NCI-H82 (cell line): ENCODE results near the gene MICAL3.
"Not testable (repeated sequence)": the region's sequence is repeated elsewhere in the genome, so short reads cannot be mapped to it uniquely, and the experiment has no call there.

ENCODE experiments used
- DNase-seq: peaks from one replicate; lab custom pipeline; 2025; lab: John Stamatoyannopoulos, UW

MICAL3 gene

GRCh38 chr22:18059094-18059417 is 34.7 kb upstream of the MICAL3 start:
- DNase-seq: no peak

- no peak for DNase-seq
Observed at GRCh38 chr22:18058371-18059093, 34.2 kb upstream of the MICAL3 start.

GRCh38 chr22:18057568-18058209 is 33.3 kb upstream of the MICAL3 start:
- no peak for DNase-seq

GRCh38 chr22:18056807-18057474 is 32.6 kb upstream of the MICAL3 start:
- no peak for DNase-seq

GRCh38 chr22:18056161-18056666 is 31.9 kb upstream of the MICAL3 start:
- DNase-seq: no peak

- no peak for DNase-seq
Observed at GRCh38 chr22:18055619-18056160, 31.3 kb upstream of the MICAL3 start.

GRCh38 chr22:18053216-18053946 is 29.0 kb upstream of the MICAL3 start:
- DNase-seq: not testable (repeated sequence)

- DNase-seq: not testable (repeated sequence)
Observed at GRCh38 chr22:18051113-18051512, 26.8 kb upstream of the MICAL3 start.

- no peak for DNase-seq
Observed at GRCh38 chr22:18050065-18050464, 25.7 kb upstream of the MICAL3 start.

- peak; percentile 11 for DNase-seq
Observed at GRCh38 chr22:18048441-18048898, 24.1 kb upstream of the MICAL3 start.

GRCh38 chr22:18048041-18048440 is 23.7 kb upstream of the MICAL3 start:
- no peak for DNase-seq

- DNase-seq: no peak
Observed at GRCh38 chr22:18045794-18046193, 21.4 kb upstream of the MICAL3 start.

- no peak for DNase-seq
Observed at GRCh38 chr22:18044548-18045271, 20.3 kb upstream of the MICAL3 start.

- no peak for DNase-seq
Observed at GRCh38 chr22:18042685-18043084, 18.3 kb upstream of the MICAL3 start.

GRCh38 chr22:18040898-18041297 is 16.5 kb upstream of the MICAL3 start:
- DNase-seq: not testable (repeated sequence)

- no peak for DNase-seq
Observed at GRCh38 chr22:18035751-18036150, 11.4 kb upstream of the MICAL3 start.

- no peak for DNase-seq
Observed at GRCh38 chr22:18034076-18034475, 9.7 kb upstream of the MICAL3 start.

- no peak for DNase-seq
Observed at GRCh38 chr22:18033204-18033998, 9.0 kb upstream of the MICAL3 start.

GRCh38 chr22:18032455-18033101 is 8.2 kb upstream of the MICAL3 start:
- peak; percentile 5 for DNase-seq
